T-helper 17 cell (primary cell): ENCODE data around the gene CTRB2. TPM values are rescaled to one million over a fixed set of nuclear protein-coding genes. Genes with fewer than 3 reads are reported as not detected.
A peak's percentile ranks its signal among the peaks of the same experiment; 100 is the strongest.

ENCODE experiments used
- ATAC-seq: fragments of 150-1000 bp; cut with Tn5 transposase; 2 replicates; pipeline ENCODE4 v1.10.0; 2021; ENCODE audit warnings: mild to moderate bottlenecking, moderate library complexity
- DNase-seq, 3 donors: peaks; one replicate each; pipeline versions ENCODE4 v3.0.0 to v3.0.0-alpha.2; 2020 to 2021
- H3K9me3 ChIP-seq: one replicate; pipeline ENCODE4 v1.7.0; 2013; ENCODE audit warnings: low read length, mild to moderate bottlenecking; ENCODE audit not compliant: control insufficient read depth, poor library complexity, severe bottlenecking
- H3K27ac Mint-ChIP-seq: one replicate; pipeline ENCODE4 v1.8.0; 2022; ENCODE audit warnings: mild to moderate bottlenecking, moderate library complexity, mixed read lengths
- H3K27me3 Mint-ChIP-seq: one replicate; pipeline ENCODE4 v1.8.0; 2022; ENCODE audit warnings: mixed read lengths
- H3K36me3 Mint-ChIP-seq: one replicate; pipeline ENCODE4 v1.8.0; 2022; ENCODE audit warnings: low read depth, mixed read lengths
- H3K4me1 Mint-ChIP-seq: one replicate; pipeline ENCODE4 v1.8.0; 2022; ENCODE audit warnings: mild to moderate bottlenecking, mixed read lengths
- H3K4me3 Mint-ChIP-seq: one replicate; pipeline ENCODE4 v1.8.0; 2022; ENCODE audit warnings: mild to moderate bottlenecking, moderate library complexity, mixed read lengths
- total RNA-seq, 4 donors: library from RNA in 2 of 4; stranded (reverse) in 2 of 4; gene quantifications; one replicate each; pipeline ENCODE4 v1.2.3 and lab custom pipeline; 2022 to 2026

CTRB2 gene
- total RNA-seq, 2 donors from 2014 or later, result not detected

DNA sequence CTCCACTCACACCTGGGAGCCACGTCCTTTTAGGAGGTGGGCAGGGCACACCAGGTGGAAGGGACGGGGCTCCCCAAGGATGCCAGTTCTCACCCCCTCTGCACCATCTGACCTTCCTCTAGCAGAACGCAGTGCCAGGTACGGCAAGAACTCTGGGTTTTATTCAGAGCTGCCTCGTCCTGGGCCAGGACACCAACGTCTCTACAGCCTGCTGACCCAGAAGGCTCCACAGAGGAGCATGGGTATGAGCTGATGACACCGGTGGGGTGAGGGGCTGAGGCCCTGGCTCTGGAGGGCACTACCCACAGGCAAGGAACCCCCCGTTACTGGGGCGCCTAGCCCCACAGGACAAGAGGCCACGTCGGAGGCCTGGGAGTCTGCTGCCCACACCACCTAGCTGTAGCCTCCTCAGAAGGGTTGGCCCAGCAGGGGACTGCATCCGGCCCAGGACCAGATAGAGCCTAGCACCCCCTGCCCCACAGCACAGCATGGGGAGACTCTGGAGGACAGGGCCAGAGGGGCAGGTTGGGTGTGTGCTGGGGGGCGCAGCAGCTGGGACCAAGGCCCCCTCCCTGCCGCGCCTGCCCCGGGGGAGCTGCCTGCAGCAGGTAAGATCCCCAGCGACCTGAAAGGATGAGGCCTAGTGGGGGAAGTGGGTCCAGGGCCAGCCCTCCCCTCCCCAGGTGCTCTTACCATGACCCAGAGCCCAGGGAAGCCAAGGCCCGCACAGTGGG is 30.6 kb upstream of the CTRB2 start:
- H3K9me3 ChIP-seq, result no peaks in the 10 kb centered on the region
- Mint-ChIP-seq H3K27me3 (no peaks in the 10 kb centered on the region), H3K4me3 (no peak overlapping the region), H3K27ac (no peak overlapping the region), H3K4me1 (peaks cover 9% of the 10 kb centered on the region), H3K36me3 (no peaks in the 10 kb centered on the region)
- DNase-seq, result no peak
- no peak for ATAC-seq

DNA sequence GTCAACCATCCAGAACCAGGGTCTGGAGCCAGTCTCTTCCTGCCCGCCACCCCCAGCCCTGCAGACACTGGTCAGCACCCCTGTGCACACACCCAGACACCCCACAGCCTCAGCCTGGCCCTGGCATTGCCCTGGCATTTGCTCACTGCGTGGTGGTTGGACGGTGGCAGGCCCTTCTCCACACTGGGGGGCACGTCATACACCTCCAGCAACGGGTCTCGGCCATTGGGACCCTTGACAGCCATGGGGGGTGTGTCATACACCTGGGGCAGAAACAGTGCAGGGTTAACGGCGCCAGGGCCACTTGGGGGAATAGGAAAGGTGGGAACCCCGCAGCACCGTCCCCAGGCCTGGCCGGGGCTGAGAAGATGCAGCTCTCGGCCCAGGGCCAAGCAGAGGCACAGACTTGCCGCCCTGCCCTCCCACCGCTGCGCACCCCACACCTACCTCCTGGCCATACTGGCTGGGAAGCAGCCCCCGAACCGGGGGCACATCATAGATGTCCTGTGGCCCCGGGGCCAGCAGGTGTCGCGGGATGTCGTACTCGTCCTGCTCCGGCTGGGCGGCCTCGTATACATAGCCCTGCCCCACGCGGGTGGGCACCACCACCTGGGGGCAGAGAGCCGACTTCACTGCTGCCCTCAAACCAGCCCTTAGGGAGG is 29.9 kb upstream of the CTRB2 start:
- H3K27me3 Mint-ChIP-seq, result no peaks in the 10 kb centered on the region
- H3K27ac Mint-ChIP-seq, result no peak overlapping the region
- H3K36me3 Mint-ChIP-seq, result no peaks in the 10 kb centered on the region
- peaks cover 9% of the 10 kb centered on the region for H3K4me1 Mint-ChIP-seq
- H3K9me3 ChIP-seq, result no peaks in the 10 kb centered on the region
- ATAC-seq (no peak), DNase-seq (no peak)
- H3K4me3 Mint-ChIP-seq, result no peak overlapping the region

DNA sequence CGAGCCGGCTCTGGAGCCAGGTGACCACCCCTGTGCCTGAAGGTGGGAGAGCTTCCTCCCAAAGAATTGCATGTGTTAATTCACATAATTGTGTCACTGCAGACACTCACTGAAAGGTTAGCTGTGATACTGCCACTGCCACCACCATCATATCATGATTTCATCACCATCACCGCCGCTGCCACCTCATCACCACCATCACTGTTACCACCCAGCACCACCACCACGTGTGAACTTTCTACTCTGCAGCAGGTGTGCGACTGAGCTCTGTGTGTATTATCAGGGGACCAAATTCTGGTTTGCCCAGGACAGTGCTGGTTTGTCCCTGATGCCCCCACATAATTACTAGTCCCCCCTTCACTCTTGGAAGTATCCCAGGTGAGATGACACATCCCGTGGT is 29.3 kb upstream of the CTRB2 start:
- Mint-ChIP-seq H3K27me3 (no peaks in the 10 kb centered on the region), H3K4me1 (peaks cover 9% of the 10 kb centered on the region), H3K4me3 (no peak overlapping the region), H3K27ac (no peak overlapping the region), H3K36me3 (no peaks in the 10 kb centered on the region)
- DNase-seq, result no peak
- no peak for ATAC-seq
- no peaks in the 10 kb centered on the region for H3K9me3 ChIP-seq

DNA sequence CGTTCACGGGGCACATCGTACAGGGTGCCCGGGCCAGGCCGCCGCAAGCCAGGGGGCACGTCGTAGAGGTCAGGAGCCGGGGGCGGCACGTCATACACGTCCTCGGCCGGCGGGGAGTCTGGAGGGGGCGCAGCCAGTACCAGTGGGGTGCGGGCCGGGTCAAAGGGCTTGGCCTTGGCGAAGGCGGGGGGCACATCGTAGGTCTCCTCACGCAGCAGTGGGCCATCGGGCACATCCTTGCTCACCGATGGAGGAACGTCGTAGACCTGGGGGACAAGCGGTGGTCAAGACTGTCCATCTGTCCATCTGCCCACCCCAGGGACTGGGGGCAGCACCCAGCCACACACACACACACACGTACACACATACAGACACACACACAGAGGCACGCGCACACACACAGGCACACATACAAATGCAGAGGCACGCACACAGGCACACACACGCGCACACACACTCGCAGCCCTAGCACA is 28.8 kb upstream of the CTRB2 start:
- Mint-ChIP-seq H3K27ac (no peak overlapping the region), H3K4me3 (no peak overlapping the region), H3K4me1 (peaks cover 9% of the 10 kb centered on the region), H3K36me3 (no peaks in the 10 kb centered on the region), H3K27me3 (no peaks in the 10 kb centered on the region)
- DNase-seq, result no peak
- ATAC-seq, result no peak
- no peaks in the 10 kb centered on the region for H3K9me3 ChIP-seq

DNA sequence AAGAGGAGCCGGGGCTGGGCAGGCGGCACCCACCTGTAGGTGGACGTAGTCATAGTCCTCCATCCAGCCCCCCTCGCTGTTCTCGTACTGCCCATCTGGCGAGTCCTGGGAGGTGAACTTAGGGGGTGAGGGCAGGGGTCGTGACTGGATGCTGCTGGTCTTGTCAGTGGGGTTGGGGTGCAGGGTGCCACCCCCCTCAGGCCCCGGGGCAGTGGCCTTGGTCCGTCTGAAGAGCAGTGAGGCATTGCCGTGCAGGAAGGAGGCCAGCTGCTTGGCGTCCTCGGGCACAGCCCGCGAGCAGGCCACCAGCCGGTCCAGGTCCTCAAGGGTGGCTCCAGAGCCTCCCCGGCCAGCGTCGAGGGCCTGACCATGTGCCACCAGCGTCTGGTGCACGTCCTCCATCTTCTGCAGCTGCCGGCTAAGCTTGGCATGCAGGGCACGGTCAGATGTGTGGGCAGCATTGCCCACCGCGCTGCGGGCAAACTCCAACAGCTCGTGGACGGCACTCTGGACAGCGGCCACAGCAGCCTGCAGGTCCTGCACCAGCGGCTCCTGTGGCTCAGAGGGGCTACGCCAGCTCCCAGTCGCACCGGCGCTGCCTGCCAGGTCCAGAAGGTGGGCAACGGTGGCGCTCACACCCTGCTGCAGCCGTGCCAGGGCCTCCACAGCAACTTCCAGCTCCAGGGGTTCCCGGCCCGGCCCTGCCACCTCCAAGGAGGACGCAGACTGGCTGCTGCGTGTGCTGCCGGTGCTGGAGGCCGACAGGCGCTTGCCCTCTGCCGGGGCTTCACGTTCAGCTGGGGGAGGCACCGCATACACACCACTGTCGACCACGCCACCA is 28.1 kb upstream of the CTRB2 start:
- Mint-ChIP-seq H3K27me3 (no peaks in the 10 kb centered on the region), H3K4me3 (no peak overlapping the region), H3K27ac (peak overlapping the region; percentile 59), H3K36me3 (no peaks in the 10 kb centered on the region), H3K4me1 (peaks cover 9% of the 10 kb centered on the region)
- H3K9me3 ChIP-seq, result no peaks in the 10 kb centered on the region
- no peak for ATAC-seq
- no peak for DNase-seq

DNA sequence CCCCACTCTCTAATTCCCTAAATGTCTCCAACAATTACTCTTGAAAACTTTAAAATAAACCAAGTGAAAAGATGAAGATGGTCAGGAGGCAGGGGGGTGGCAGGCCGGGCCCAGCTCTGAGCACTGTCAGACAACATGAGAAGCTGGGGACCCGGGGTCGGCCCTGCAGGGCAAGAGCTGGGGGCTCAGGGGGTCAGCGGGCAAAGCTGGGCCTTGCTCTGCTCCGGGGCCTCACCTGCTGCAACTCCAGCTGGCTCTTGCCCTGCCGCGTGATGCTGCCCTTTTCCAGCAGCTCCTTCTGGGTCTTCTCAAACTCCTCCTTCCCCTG is 26.6 kb upstream of the CTRB2 start:
- no peaks in the 10 kb centered on the region for H3K9me3 ChIP-seq
- ATAC-seq (no peak), DNase-seq (no peak)
- Mint-ChIP-seq H3K27ac (peak overlapping the region; percentile 59), H3K36me3 (no peaks in the 10 kb centered on the region), H3K4me3 (no peak overlapping the region), H3K4me1 (peaks cover 7% of the 10 kb centered on the region), H3K27me3 (no peaks in the 10 kb centered on the region)

DNA sequence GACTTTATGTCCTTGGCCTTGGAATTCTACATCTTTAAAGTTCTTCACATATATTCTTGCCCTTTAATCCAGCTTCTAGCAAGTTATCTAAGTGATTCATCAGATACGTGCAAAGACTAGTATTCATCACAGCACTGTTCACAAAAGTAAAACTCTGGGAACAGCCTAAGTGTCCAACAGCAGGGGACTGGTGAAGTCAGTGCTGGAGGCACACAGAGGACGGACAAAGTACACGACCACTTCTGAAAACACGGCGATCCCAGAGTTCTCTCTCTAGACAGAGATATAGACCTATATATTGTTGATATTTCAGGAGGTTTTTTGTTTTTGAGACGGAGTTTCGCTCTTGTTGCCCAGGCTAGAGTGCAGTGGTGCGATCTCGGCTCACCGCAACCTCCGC is 24.6 kb upstream of the CTRB2 start:
- H3K27me3 Mint-ChIP-seq, result peaks cover 10% of the 10 kb centered on the region
- DNase-seq (no peak), ATAC-seq (no peak)
- peaks cover 7% of the 10 kb centered on the region for H3K4me1 Mint-ChIP-seq
- no peak overlapping the region for H3K4me3 Mint-ChIP-seq
- H3K27ac Mint-ChIP-seq, result no peak overlapping the region
- H3K36me3 Mint-ChIP-seq, result peaks cover 2% of the 10 kb centered on the region
- H3K9me3 ChIP-seq, result no peaks in the 10 kb centered on the region

DNA sequence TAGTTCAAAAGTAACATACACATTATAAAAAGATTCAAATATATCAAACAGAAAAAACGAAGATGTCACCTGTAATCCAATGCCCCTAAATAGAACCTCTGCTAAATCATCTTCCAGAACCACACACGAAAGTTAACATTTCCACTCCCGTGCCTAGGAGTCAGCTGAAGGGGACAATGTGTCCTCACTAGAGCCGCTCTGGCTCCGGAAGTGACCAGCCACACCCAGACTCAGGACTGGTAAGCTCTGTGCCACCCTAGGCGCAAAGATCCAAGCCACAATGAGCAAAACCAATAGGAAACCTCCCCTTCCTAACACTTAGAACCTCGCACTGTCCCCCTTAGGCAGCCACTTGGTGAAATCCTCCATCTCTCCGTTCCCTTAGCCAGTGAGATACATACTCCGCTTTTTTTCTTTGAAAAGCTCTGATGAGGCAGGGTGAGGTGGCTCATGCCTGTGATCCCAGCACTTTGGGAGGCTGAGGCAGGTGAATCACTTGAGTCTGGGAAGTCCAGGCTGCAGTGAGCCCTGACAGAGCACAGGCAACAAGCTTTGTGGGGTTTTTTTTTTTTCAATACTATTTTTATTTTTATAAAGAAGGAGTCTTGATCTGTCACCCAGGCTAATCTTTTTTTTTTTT is 23.6 kb upstream of the CTRB2 start:
- H3K27me3 Mint-ChIP-seq, result peaks cover 10% of the 10 kb centered on the region
- H3K4me3 Mint-ChIP-seq, result no peak overlapping the region
- H3K36me3 Mint-ChIP-seq, result peaks cover 2% of the 10 kb centered on the region
- H3K4me1 Mint-ChIP-seq, result peaks cover 7% of the 10 kb centered on the region
- DNase-seq, result no peak
- H3K9me3 ChIP-seq, result no peaks in the 10 kb centered on the region
- peak overlapping the region; percentile 63 for H3K27ac Mint-ChIP-seq
- no peak for ATAC-seq

DNA sequence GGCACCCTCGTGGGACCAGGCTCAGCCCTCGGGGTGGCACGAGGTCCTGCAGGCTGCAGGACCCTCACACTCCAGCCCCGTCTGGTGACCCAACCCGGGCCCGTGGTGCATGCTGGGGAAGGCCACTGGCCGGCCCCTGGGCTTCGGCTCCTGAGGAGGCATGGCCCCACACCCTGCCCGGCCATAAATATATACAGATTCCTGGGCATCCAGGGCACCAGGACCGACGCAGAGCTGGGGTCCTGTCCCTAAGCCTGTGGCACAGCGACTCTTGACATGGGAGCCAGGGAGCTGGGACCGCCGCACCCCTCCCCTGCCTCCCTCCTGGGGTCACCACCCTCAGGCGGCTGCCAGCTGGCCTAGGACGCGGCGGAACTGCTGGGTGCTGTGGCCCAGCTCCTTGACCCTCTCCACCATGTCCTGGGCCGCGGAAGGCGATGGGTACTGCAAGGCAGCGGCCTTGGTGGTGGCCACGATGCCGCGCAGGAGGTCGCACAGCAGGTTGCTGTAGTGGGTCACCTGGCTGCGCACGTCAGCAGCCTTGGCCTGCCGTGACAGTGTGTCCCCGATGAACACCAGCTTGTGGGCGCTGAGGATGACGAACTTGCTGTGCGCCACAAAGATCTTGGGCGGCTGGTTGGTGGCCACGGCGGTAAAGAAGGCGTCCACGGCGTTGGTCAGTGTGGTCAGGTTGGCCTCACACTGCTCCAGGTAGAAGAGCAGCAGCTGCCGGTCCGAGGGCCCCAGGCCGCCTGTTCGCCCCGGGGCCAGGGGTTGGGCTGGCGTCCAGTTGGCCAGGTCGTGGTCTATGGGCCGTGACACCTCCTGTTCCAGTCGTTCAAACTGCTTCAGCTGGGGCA is 22.4 kb upstream of the CTRB2 start:
- DNase-seq, result peak in 1 of 3 donors; percentile 8
- peaks cover 15% of the 10 kb centered on the region for H3K27me3 Mint-ChIP-seq
- no peak overlapping the region for H3K4me3 Mint-ChIP-seq

DNA sequence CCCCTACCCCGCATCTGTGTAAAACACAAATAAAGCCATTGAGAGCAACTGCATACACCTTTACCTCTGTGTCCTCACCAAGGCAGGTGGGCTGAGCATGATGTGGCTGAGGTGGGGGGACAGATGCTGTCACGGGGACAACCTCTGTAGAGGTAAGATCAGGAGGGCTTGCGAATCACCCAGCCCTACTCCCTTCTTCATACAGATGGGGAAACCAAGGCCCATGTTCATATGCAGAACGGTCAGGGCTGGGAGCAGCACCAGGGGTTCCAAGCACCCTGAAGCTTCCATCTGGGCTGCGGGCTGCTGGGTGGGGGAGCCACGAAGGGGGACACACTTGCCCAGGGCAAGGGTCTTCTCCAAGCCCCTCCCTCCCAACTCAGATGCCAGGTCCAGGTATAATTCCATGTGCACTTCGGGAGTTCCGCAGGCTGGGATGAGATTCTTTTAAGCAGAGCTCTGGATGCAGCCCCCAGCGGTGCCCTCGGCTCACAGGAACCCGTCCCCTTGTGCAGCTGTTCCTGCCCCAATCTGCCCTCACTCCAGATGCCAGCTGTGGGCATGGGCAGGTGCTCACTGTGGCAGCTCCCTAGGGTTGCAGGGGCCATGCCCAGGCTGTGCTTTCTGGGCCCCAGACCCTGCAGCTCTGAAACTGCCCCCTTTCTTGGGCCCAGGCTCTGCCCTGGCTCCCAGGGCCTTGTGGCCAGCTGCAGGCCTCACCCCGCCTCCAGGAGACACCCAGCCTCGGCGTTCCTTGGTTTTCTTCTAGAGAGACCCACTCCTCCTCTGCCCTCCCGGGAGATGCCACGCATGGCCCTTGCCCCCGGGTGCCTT is 21.4 kb upstream of the CTRB2 start:
- ATAC-seq, result no peak
- peaks cover 2% of the 10 kb centered on the region for H3K36me3 Mint-ChIP-seq
- no peak overlapping the region for H3K4me3 Mint-ChIP-seq
- H3K9me3 ChIP-seq, result no peaks in the 10 kb centered on the region
- H3K27me3 Mint-ChIP-seq, result peaks cover 15% of the 10 kb centered on the region
- no peaks in the 10 kb centered on the region for H3K4me1 Mint-ChIP-seq
- H3K27ac Mint-ChIP-seq, result no peak overlapping the region
- no peak for DNase-seq

More for the DNA sequence above, 22.4 kb upstream of the CTRB2 start:
- no peaks in the 10 kb centered on the region for H3K9me3 ChIP-seq
- H3K27ac Mint-ChIP-seq, result no peak overlapping the region
- H3K36me3 Mint-ChIP-seq, result peaks cover 2% of the 10 kb centered on the region
- peaks cover 5% of the 10 kb centered on the region for H3K4me1 Mint-ChIP-seq
- ATAC-seq, result no peak

DNA sequence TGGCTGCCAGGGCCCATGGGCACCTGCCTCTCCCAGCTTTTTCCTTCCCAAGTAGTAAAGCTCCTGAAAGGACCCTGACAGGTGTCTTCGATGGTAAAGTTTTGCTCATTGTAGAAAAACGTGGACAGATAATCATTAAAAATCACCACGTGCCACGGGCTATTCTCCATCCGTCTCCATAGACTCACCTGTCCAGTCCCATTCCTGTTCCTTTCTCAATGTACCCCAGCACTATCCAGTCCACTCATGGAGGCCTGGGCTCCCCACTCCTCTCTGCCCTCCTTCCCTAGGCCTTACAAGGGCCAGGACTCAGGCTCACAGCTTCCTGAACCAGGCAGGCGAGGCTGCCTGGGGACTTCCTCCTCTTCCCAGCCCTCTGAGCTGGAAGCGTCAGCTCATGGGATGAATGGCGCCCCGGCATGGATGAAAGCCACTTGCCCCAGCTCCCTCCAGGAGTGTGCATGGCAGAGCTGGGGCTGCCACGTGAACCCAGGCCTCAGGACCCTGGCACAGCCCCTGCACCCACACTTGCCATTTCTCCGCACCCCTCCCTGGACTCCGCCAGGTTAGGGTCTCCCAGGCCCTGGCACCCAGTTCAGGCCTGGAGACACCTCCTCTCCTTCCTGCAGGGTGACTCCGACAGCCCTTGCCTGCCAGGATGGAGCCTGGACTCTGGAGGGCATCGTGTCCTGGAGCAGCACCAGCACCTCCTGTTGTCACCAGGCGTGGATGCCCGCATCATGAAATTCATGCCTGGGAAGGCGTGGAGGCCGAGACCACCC is 20.6 kb upstream of the CTRB2 start:
- Mint-ChIP-seq H3K36me3 (peaks cover 2% of the 10 kb centered on the region), H3K4me1 (no peaks in the 10 kb centered on the region), H3K27me3 (peaks cover 15% of the 10 kb centered on the region), H3K27ac (no peak overlapping the region), H3K4me3 (no peak overlapping the region)
- ATAC-seq (no peak), DNase-seq (no peak)
- H3K9me3 ChIP-seq, result no peaks in the 10 kb centered on the region
